IPS-18a (cell line): Measurements from ENCODE around the gene MVB12B.

Source experiments
- H3K27ac ChIP-seq: one replicate; pipeline ENCODE4 v1.5.1; 2013; ENCODE audit warnings: low read length
- H3K27me3 ChIP-seq: one replicate; pipeline ENCODE4 v1.6.1; 2013; ENCODE audit warnings: mild to moderate bottlenecking, low read length; ENCODE audit not compliant: control insufficient read depth, insufficient read depth
- H3K36me3 ChIP-seq: one replicate; pipeline ENCODE4 v1.6.1; 2013; ENCODE audit warnings: low read depth, low read length; ENCODE audit not compliant: control insufficient read depth
- H3K4me1 ChIP-seq: one replicate; pipeline ENCODE4 v1.6.1; 2013; ENCODE audit warnings: low read depth, low read length; ENCODE audit not compliant: control insufficient read depth
- H3K4me3 ChIP-seq: one replicate; pipeline ENCODE4 v1.5.1; 2013; ENCODE audit warnings: low read length
- H3K9ac ChIP-seq: one replicate; pipeline ENCODE4 v1.6.1; 2013; ENCODE audit warnings: mild to moderate bottlenecking, low read length, moderate library complexity
- H3K9me3 ChIP-seq: one replicate; pipeline ENCODE4 v1.6.1; 2013; ENCODE audit warnings: low read depth, low read length; ENCODE audit not compliant: control insufficient read depth

Gene MVB12B

DNA sequence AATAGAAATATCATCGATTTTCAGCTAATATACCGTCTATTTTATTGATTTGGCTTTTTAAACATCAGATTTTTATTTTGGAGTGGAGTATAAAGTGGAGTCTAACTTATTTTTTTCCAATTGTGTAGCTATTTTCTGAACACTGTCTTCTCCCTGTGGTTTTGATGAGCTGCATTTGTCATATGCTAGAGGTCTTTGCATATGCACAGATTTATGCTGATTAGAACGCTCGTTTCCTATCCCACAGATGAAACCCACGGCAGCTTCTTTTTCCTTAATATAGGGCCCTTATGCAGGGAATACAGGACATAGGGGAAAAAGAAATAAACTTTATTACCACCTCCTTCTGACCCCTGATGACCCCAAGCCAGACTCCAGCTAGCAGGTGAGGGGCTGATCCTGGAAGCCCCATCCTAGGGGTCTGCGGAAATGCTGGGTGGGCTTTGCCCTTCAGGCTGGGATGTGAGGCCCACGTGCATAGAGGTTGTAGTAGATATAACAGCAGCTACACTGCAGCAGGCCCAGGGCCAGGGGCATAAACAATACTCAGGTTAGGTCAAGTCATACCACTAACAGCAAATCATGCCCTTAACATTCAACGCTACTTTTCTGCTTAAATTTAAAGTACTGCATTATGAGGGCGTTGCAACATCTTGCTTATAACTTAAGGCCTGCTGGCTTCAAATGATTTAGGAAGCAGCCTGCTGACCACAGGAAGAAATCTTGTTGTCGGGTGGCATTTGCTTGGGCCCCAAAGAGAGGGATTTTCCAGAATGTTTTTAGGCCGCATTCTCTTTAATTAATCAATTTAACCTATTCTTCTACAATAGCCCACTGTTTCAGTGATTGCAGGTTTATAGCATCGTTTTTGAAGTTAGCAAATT lies 28.5 kb downstream of the MVB12B start:
- no peak overlapping the region for H3K27ac ChIP-seq
- no peak overlapping the region for H3K9ac ChIP-seq
- no peaks in the 10 kb centered on the region for H3K36me3 ChIP-seq
- H3K9me3 ChIP-seq, result peaks cover 11% of the 10 kb centered on the region
- H3K4me1 ChIP-seq, result no peaks in the 10 kb centered on the region
- H3K27me3 ChIP-seq, result no peaks in the 10 kb centered on the region
- H3K4me3 ChIP-seq, result no peak overlapping the region

DNA sequence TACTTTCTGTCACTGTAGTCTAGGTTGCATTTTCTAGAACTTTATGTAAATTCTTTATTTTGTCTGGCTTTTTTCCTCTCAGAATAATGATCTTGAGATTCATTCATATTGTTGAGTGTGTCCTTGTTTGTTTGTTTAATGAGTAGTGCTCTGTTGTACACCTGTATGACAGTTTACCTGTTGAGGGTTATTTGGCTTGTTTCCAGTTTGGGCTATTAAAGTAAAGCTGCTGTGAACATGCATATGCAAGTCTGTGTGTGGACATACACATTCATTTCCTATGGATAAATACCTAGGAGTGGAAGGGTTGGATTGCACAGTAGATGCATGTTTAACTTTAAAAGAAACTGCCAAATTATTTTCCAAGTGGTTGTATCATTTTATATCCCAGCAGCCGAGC lies 30.4 kb downstream of the MVB12B start:
- Histone ChIP-seq H3K9me3 (peaks cover 9% of the 10 kb centered on the region), H3K4me1 (no peaks in the 10 kb centered on the region), H3K36me3 (no peaks in the 10 kb centered on the region), H3K27ac (no peak overlapping the region), H3K27me3 (no peaks in the 10 kb centered on the region), H3K4me3 (no peak overlapping the region), H3K9ac (no peak overlapping the region)

DNA sequence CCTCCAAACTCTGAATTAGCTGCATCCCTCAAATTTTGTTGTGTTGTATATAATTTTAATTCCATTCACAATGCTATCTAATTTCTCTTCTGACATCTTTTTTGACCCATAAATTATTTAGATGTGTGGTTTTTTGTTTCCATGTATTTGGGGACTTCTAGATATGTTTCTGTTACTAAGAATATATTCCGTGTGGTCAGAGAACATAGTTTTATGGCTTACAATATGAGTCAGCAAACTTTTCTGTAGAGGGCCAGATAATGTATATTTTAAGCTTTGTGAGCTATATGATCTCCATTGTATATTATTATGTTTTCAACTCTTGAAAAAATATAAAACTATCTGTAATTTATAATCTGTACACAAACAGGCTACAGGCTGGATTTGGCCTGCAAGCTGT lies 33.4 kb downstream of the MVB12B start:
- H3K4me1 ChIP-seq, result no peaks in the 10 kb centered on the region
- H3K27me3 ChIP-seq, result no peaks in the 10 kb centered on the region
- H3K36me3 ChIP-seq, result no peaks in the 10 kb centered on the region
- no peak overlapping the region for H3K9ac ChIP-seq
- H3K9me3 ChIP-seq, result peaks cover 12% of the 10 kb centered on the region
- H3K27ac ChIP-seq, result no peak overlapping the region
- H3K4me3 ChIP-seq, result no peak overlapping the region

- Histone ChIP-seq H3K9me3 (peaks cover 12% of the 10 kb centered on the region), H3K36me3 (no peaks in the 10 kb centered on the region)
Measured at GRCh38 chr9:126361810-126362238, 35.2 kb downstream of the MVB12B start.

DNA sequence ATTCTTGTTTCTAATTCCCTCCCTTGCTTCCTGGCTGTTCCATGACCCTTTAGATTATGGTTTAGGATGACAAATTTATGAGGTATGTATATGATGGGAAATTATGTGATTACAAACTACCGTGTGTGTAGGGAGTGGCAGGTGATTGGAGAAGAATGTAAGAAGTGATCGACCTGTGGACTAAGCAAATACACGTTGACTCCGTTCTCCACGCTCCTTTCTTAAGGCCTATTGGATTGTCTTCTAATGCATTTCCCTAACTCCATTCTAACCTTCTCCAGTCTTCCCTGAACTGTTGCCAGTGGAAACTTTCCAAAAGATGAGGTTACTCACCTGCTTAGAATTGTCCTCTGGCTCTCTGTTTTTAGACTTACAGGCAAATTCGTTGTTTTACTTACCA lies 36.6 kb downstream of the MVB12B start:
- no peaks in the 10 kb centered on the region for H3K27me3 ChIP-seq
- H3K9me3 ChIP-seq, result peaks cover 12% of the 10 kb centered on the region
- no peak overlapping the region for H3K9ac ChIP-seq
- no peak overlapping the region for H3K27ac ChIP-seq
- H3K36me3 ChIP-seq, result no peaks in the 10 kb centered on the region
- no peak overlapping the region for H3K4me3 ChIP-seq
- no peaks in the 10 kb centered on the region for H3K4me1 ChIP-seq

More at GRCh38 chr9:126361810-126362238, 35.2 kb downstream of the MVB12B start:
- no peak overlapping the region for H3K27ac ChIP-seq
- no peaks in the 10 kb centered on the region for H3K27me3 ChIP-seq
- H3K4me3 ChIP-seq, result no peak overlapping the region
- no peaks in the 10 kb centered on the region for H3K4me1 ChIP-seq
- no peak overlapping the region for H3K9ac ChIP-seq

- peaks cover 12% of the 10 kb centered on the region for H3K9me3 ChIP-seq
- H3K36me3 ChIP-seq, result no peaks in the 10 kb centered on the region
- no peaks in the 10 kb centered on the region for H3K27me3 ChIP-seq
- H3K27ac ChIP-seq, result no peak overlapping the region
- H3K4me1 ChIP-seq, result no peaks in the 10 kb centered on the region
- no peak overlapping the region for H3K4me3 ChIP-seq
- no peak overlapping the region for H3K9ac ChIP-seq
Measured at GRCh38 chr9:126363847-126364671, 37.4 kb downstream of the MVB12B start.

- Histone ChIP-seq H3K9me3 (peaks cover 8% of the 10 kb centered on the region), H3K27me3 (no peaks in the 10 kb centered on the region), H3K9ac (no peak overlapping the region), H3K36me3 (no peaks in the 10 kb centered on the region), H3K4me3 (no peak overlapping the region), H3K27ac (no peak overlapping the region), H3K4me1 (no peaks in the 10 kb centered on the region)
Measured at GRCh38 chr9:126365780-126366179, 39.2 kb downstream of the MVB12B start.

GRCh38 chr9:126366366-126367011 lies 39.9 kb downstream of the MVB12B start:
- Histone ChIP-seq H3K27ac (no peak overlapping the region), H3K4me3 (no peak overlapping the region), H3K9ac (no peak overlapping the region), H3K4me1 (no peaks in the 10 kb centered on the region), H3K27me3 (no peaks in the 10 kb centered on the region), H3K9me3 (peaks cover 7% of the 10 kb centered on the region), H3K36me3 (no peaks in the 10 kb centered on the region)

- Histone ChIP-seq H3K9ac (no peak overlapping the region), H3K4me3 (no peak overlapping the region), H3K36me3 (no peaks in the 10 kb centered on the region), H3K27me3 (no peaks in the 10 kb centered on the region), H3K4me1 (no peaks in the 10 kb centered on the region), H3K27ac (no peak overlapping the region), H3K9me3 (peaks cover 3% of the 10 kb centered on the region)
Measured at GRCh38 chr9:126367139-126367538, 40.5 kb downstream of the MVB12B start.

DNA sequence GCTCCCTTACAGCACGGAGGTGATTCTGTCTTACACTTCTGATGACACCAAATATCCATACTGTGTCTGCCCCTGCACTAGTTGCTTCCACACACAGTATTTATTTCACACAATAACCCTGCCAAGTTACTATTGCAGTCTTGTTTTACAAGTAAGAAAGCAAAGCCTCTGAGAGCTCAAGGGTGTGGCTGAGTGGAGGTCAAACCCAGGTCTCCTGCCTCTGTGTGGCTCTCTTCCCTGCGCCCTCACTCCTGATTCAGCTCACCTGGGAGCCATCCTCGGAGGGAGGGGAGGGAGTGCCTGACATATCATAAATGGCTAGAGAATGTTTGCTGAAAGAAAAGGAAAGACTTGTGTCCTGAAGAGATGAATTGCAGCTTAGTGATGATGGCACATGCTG lies 41.0 kb downstream of the MVB12B start:
- no peak overlapping the region for H3K27ac ChIP-seq
- H3K36me3 ChIP-seq, result no peaks in the 10 kb centered on the region
- peaks cover under 1% of the 10 kb centered on the region for H3K9me3 ChIP-seq
- no peaks in the 10 kb centered on the region for H3K27me3 ChIP-seq
- no peak overlapping the region for H3K9ac ChIP-seq
- H3K4me3 ChIP-seq, result no peak overlapping the region
- no peaks in the 10 kb centered on the region for H3K4me1 ChIP-seq

DNA sequence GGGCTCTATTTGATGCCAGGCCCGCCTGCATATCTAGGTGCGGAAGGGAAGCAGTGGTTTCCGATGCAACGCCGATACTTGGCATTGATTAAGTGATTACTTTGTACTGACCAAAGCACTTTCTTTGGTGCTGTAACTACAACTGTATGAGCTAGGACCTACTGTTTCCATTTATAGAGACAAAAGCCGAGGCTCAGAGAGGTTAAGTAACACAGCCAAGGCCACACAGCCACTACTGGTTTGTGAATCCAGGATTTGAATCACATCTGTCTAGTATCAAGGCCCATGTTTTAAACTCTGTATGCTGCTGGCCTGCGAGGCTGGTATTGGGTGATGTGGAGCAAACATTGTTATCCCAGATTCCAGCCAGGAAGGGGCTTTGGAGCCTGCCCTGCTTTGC lies 41.4 kb downstream of the MVB12B start:
- Histone ChIP-seq H3K27ac (no peak overlapping the region), H3K4me1 (no peaks in the 10 kb centered on the region), H3K27me3 (no peaks in the 10 kb centered on the region), H3K4me3 (no peak overlapping the region), H3K36me3 (no peaks in the 10 kb centered on the region), H3K9ac (no peak overlapping the region), H3K9me3 (no peaks in the 10 kb centered on the region)
